DND-41 (cell line): Measurements from ENCODE around the gene NECAP2.
"Not testable (repeated sequence)": the region's sequence is repeated elsewhere in the genome, so short reads cannot be mapped to it uniquely, and the experiment has no call there.

Experiments
- EZH2 ChIP-seq: IDR thresholded peaks from 3 replicates; pipeline ENCODE4 v1.6.1; 2012; ENCODE audit warnings: borderline replicate concordance, low read depth, mild to moderate bottlenecking, moderate library complexity, low read length, inconsistent platforms; ENCODE audit not compliant: severe bottlenecking
- TF ChIP-seq, protein P1 (sequence below): IDR thresholded peaks from 2 replicates; pipeline ENCODE4 v1.5.1; 2012; ENCODE audit warnings: borderline replicate concordance, low read length, moderate library complexity, mild to moderate bottlenecking; ENCODE audit not compliant: poor library complexity, severe bottlenecking; ENCODE audit errors: extremely low read depth

DNA sequence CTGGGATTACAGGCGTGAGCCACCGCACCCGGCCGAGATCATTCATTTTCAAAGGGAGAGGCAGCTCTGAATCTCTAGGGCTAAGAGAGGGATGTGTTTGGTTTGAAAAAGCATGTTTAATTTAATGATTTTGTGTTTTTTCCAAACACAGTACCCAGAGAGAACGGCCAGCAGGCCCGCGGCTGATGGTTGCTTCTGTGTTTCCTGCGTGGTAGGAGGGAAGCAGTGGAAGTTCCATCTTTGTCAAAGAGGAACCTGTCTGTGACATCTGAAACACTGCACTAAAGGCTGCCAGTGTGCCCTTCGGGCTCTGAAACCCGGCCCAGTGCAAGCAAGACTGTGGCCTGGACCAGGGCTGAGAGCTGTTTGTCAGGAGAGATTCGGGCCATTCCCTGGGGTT is 59.9 kb downstream of the NECAP2 start:
- TF ChIP-seq, protein P1, sequence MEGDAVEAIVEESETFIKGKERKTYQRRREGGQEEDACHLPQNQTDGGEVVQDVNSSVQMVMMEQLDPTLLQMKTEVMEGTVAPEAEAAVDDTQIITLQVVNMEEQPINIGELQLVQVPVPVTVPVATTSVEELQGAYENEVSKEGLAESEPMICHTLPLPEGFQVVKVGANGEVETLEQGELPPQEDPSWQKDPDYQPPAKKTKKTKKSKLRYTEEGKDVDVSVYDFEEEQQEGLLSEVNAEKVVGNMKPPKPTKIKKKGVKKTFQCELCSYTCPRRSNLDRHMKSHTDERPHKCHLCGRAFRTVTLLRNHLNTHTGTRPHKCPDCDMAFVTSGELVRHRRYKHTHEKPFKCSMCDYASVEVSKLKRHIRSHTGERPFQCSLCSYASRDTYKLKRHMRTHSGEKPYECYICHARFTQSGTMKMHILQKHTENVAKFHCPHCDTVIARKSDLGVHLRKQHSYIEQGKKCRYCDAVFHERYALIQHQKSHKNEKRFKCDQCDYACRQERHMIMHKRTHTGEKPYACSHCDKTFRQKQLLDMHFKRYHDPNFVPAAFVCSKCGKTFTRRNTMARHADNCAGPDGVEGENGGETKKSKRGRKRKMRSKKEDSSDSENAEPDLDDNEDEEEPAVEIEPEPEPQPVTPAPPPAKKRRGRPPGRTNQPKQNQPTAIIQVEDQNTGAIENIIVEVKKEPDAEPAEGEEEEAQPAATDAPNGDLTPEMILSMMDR = not testable (repeated sequence)
- TF ChIP-seq EZH2 = not testable (repeated sequence)
